ENCODE measurements around the gene LIMD2. TPM values are rescaled to one million over a fixed set of nuclear protein-coding genes. Genes with fewer than 3 reads are reported as not detected.

LIMD2 gene
- total RNA-seq, 1 experiment from 2014 or later = 8.0 TPM

DNA sequence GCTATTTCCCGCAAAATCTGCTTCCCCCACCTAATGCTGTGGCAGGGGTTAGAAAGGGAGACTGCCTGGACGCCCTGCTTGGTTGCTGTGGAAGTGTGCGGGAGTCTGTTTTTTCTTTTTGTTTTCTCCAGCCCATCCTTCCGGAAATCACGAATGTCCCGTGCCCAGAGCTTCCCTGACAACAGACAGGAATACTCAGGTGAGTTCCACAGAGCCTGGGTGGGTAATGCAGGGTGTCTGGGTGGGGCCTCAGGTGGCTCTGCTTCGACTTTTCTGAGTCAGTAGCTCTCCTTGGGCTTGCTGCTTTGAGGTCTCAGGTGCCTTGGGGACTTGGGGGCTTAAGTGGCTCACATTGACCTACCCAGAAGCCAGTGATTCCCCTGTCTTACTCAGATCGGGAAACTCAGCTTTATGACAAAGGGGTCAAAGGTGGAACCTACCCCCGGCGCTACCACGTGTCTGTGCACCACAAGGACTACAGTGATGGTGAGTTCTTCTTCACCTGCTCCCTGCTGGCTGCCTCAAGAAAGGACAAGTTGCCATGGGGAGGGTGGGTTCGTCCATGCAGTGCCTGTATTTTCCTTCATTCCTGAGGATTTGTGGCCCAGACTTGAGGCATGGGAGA lies 11.4 kb downstream of the LIMD2 start:
- CTCF ChIA-PET = interaction anchor here (1.4 kb wide), 1 partner anchor 13 kb away, joined by 6 read pairs; no protein-coding TSS in a partner anchor
- Mint-ChIP-seq H3K36me3 (ENCODE audit: insufficient read depth, unreplicated experiment) (no peaks in the 10 kb centered on the region), H3K9me3 (ENCODE audit: low read depth, unreplicated experiment) (no peaks in the 10 kb centered on the region), H3K27me3 (ENCODE audit: unreplicated experiment) (no peaks in the 10 kb centered on the region), H3K4me3 (ENCODE audit: low read depth, unreplicated experiment) (no peak overlapping the region), H3K27ac (ENCODE audit: unreplicated experiment) (no peak overlapping the region), H3K4me1 (ENCODE audit: low read depth, unreplicated experiment) (no peaks in the 10 kb centered on the region)
- no peak for DNase-seq
- TF ChIP-seq, protein P1, sequence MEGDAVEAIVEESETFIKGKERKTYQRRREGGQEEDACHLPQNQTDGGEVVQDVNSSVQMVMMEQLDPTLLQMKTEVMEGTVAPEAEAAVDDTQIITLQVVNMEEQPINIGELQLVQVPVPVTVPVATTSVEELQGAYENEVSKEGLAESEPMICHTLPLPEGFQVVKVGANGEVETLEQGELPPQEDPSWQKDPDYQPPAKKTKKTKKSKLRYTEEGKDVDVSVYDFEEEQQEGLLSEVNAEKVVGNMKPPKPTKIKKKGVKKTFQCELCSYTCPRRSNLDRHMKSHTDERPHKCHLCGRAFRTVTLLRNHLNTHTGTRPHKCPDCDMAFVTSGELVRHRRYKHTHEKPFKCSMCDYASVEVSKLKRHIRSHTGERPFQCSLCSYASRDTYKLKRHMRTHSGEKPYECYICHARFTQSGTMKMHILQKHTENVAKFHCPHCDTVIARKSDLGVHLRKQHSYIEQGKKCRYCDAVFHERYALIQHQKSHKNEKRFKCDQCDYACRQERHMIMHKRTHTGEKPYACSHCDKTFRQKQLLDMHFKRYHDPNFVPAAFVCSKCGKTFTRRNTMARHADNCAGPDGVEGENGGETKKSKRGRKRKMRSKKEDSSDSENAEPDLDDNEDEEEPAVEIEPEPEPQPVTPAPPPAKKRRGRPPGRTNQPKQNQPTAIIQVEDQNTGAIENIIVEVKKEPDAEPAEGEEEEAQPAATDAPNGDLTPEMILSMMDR (IDR thresholded peaks at IDR 0.05; ENCODE audit: unreplicated experiment) = no peak
- no TSS peak for BruUV-seq (replicated peaks)
- intact Hi-C loops (cut with micrococcal nuclease; ENCODE audit: unreplicated experiment) = no loop called here

DNA sequence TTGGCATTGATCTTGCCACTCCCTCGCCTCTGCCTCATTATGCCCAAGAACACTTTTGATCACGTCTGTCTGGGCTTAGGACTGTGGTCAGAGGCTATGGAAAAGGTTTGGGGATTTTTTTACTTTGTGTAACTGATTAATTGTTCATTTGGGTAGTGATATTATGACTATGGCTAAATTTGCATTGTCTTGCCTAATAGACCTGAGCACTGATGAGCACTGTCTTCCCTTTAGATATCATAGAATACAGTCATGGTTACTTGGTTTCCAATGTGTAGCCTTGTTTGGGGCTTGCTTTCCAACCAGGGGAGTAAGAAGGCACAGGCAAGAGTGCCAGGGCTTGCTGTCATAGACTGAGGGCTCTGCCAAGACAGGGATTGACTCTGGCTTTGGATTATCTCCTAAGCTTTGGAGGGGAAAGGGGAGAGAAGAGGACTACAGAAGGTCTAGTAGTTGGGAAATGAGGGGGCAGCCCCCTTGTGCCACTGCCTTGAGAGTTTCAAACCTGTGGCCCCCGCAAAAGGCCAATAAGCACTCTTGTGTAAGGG lies 13.7 kb downstream of the LIMD2 start:
- BruUV-seq (replicated peaks) = no TSS peak
- CTCF ChIA-PET = no interaction called here
- intact Hi-C loops (cut with micrococcal nuclease; ENCODE audit: unreplicated experiment) = no loop called here

GRCh38 chr17:63685578-63685977 lies 14.3 kb downstream of the LIMD2 start:
- H3K4me3 Mint-ChIP-seq (ENCODE audit: low read depth, unreplicated experiment) = no peak overlapping the region
- H3K27me3 Mint-ChIP-seq (ENCODE audit: unreplicated experiment) = no peaks in the 10 kb centered on the region
- H3K9me3 Mint-ChIP-seq (ENCODE audit: low read depth, unreplicated experiment) = no peaks in the 10 kb centered on the region
- BruUV-seq (replicated peaks) = no TSS peak
- intact Hi-C loops (cut with micrococcal nuclease; ENCODE audit: unreplicated experiment) = no loop called here
- no peak for DNase-seq
- CTCF ChIA-PET = interaction anchor here (0.6 kb wide), 1 partner anchor 31 kb away, joined by 4 read pairs; no protein-coding TSS in a partner anchor
- TF ChIP-seq, protein P1 (IDR thresholded peaks at IDR 0.05; ENCODE audit: unreplicated experiment) = no peak
- H3K27ac Mint-ChIP-seq (ENCODE audit: unreplicated experiment) = no peak overlapping the region
- H3K4me1 Mint-ChIP-seq (ENCODE audit: low read depth, unreplicated experiment) = no peaks in the 10 kb centered on the region
- no peaks in the 10 kb centered on the region for H3K36me3 Mint-ChIP-seq (ENCODE audit: insufficient read depth, unreplicated experiment)

More for the DNA sequence above, 13.7 kb downstream of the LIMD2 start:
- H3K9me3 Mint-ChIP-seq (ENCODE audit: low read depth, unreplicated experiment) = no peaks in the 10 kb centered on the region
- H3K27ac Mint-ChIP-seq (ENCODE audit: unreplicated experiment) = no peak overlapping the region
- DNase-seq = no peak
- no peak overlapping the region for H3K4me3 Mint-ChIP-seq (ENCODE audit: low read depth, unreplicated experiment)
- TF ChIP-seq, protein P1 (IDR thresholded peaks at IDR 0.05; ENCODE audit: unreplicated experiment) = no peak
- no peaks in the 10 kb centered on the region for H3K36me3 Mint-ChIP-seq (ENCODE audit: insufficient read depth, unreplicated experiment)
- H3K27me3 Mint-ChIP-seq (ENCODE audit: unreplicated experiment) = no peaks in the 10 kb centered on the region
- no peaks in the 10 kb centered on the region for H3K4me1 Mint-ChIP-seq (ENCODE audit: low read depth, unreplicated experiment)

DNA sequence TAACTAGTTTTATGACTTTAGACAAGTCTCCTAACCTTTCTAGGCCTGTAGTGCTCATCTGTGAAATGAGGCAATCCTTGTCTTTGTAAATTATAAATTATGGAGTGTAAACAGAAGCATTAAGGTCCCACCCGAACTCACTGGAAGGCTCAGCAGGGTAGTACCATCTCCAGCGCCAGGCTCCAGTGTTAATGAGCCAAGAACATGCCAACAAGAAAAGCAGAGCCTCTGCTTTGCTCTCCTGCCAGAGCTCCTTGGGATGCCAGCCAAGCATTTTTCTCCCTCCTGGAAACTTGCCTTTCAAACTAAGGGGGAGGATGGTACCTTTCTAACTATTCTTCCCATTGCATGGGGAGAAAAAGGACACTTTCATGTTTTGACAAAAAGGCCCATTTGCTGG lies 14.9 kb downstream of the LIMD2 start:
- no peak for DNase-seq
- intact Hi-C loops (cut with micrococcal nuclease; ENCODE audit: unreplicated experiment) = no loop called here
- H3K27me3 Mint-ChIP-seq (ENCODE audit: unreplicated experiment) = no peaks in the 10 kb centered on the region
- H3K27ac Mint-ChIP-seq (ENCODE audit: unreplicated experiment) = no peak overlapping the region
- no peaks in the 10 kb centered on the region for H3K4me1 Mint-ChIP-seq (ENCODE audit: low read depth, unreplicated experiment)
- no peaks in the 10 kb centered on the region for H3K9me3 Mint-ChIP-seq (ENCODE audit: low read depth, unreplicated experiment)
- TF ChIP-seq, protein P1 (IDR thresholded peaks at IDR 0.05; ENCODE audit: unreplicated experiment) = no peak
- H3K36me3 Mint-ChIP-seq (ENCODE audit: insufficient read depth, unreplicated experiment) = no peaks in the 10 kb centered on the region
- CTCF ChIA-PET = interaction anchor here (0.6 kb wide), 1 partner anchor 31 kb away, joined by 4 read pairs; no protein-coding TSS in a partner anchor
- no TSS peak for BruUV-seq (replicated peaks)
- no peak overlapping the region for H3K4me3 Mint-ChIP-seq (ENCODE audit: low read depth, unreplicated experiment)

Measured in Calu3 (cell line).